VCaP (cell line): ENCODE measurements around the gene DNAH11.

Source experiments
- H3K27ac ChIP-seq: fragments of 450-650 bp; 2 replicates; pipeline ENCODE4 v1.5.1; 2017
- TF ChIP-seq, protein P1 (sequence below): fragments of 450-650 bp; conservative IDR thresholded peaks from 2 replicates; pipeline ENCODE4 v1.5.1; 2017; ENCODE audit warnings: mild to moderate bottlenecking, moderate library complexity

The DNAH11 gene

GRCh38 chr7:21749378-21749777 is 206.5 kb downstream of the DNAH11 start:
- H3K27ac ChIP-seq: no peak overlapping the region

GRCh38 chr7:21753071-21753470 is 210.2 kb downstream of the DNAH11 start:
- TF ChIP-seq, protein P1, sequence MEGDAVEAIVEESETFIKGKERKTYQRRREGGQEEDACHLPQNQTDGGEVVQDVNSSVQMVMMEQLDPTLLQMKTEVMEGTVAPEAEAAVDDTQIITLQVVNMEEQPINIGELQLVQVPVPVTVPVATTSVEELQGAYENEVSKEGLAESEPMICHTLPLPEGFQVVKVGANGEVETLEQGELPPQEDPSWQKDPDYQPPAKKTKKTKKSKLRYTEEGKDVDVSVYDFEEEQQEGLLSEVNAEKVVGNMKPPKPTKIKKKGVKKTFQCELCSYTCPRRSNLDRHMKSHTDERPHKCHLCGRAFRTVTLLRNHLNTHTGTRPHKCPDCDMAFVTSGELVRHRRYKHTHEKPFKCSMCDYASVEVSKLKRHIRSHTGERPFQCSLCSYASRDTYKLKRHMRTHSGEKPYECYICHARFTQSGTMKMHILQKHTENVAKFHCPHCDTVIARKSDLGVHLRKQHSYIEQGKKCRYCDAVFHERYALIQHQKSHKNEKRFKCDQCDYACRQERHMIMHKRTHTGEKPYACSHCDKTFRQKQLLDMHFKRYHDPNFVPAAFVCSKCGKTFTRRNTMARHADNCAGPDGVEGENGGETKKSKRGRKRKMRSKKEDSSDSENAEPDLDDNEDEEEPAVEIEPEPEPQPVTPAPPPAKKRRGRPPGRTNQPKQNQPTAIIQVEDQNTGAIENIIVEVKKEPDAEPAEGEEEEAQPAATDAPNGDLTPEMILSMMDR: no peak
- no peak overlapping the region for H3K27ac ChIP-seq

More at GRCh38 chr7:21749378-21749777, 206.5 kb downstream of the DNAH11 start:
- TF ChIP-seq, protein P1: no peak

DNA sequence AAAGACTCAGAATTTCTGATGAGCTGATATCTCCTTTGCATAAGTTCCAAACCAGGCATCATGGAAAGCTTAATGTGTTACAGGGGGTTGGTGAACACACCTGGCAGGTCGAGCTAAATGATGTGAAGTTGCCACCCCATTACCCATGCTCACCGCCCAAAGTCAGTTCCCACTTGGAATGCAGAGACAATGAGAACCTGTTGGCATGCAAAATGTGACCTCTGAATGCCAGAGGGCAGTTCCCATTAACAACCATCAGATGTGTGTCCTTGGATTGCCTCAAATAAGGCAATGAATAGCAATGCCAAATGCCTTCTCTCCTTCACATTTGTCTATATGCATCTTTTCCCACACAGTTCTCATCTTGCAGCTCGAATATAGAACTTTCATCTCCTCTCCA is 212.1 kb downstream of the DNAH11 start:
- TF ChIP-seq, protein P1: no peak
- no peak overlapping the region for H3K27ac ChIP-seq

GRCh38 chr7:21757537-21758282 is 214.9 kb downstream of the DNAH11 start:
- H3K27ac ChIP-seq: no peak overlapping the region
- TF ChIP-seq, protein P1: no peak

DNA sequence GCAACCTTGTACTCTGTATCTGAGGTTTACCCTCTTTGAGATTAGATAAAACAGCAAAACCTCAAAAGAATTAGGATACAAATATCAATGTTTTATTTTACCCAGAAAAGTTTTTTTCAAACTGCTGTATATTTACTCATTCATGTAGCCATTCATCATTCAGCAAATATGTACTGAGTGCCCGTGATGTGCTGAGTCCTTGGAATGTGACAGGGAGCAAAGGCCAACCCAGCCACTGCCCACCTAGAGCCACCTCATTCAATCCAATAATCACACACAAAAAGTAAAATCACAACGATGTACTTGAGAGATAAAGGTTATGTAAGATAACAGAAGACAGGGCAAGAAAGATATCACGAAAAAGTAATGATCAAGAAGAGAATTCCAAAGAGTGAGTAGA is 215.4 kb downstream of the DNAH11 start:
- TF ChIP-seq, protein P1: no peak
- H3K27ac ChIP-seq: no peak overlapping the region

DNA sequence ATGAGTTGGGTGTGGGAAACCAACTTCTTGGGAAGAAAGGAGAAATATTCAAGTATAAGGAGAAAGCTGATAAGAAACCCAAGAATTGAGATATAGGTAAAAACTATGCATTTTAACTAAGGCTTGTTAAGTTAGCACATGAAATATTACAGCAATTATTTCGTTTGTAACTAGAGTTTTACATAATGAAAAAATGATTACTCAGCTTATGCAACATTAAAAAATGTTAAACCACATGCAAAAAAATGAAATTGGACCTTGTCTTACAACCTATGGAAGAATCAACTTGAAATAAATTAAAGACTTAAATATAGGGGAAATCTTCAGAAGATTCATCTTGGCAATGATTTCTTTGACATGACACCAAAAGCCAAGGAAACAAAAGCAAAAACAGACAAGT is 219.6 kb downstream of the DNAH11 start:
- TF ChIP-seq, protein P1: no peak
- H3K27ac ChIP-seq: no peak overlapping the region

DNA sequence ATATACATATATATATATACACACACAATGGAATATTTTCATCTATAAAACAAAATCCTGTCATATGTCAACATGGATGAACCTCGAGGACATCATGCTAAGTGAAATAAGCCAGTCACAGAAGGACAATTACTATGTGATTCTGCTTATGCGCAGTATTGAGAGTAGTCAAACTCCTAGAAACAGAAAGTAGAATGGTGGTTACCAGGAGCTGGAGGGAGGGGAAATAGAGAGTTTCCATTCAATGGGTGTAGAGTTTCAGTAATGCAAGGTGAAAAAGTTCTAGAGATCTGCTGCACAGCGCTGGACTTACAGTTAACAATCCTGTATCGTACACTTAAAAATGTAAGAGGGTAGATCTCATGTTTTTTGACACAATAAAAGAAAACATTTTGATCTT is 221.0 kb downstream of the DNAH11 start:
- H3K27ac ChIP-seq: no peak overlapping the region
- TF ChIP-seq, protein P1: no peak
